ENCODE results near the gene RRP1B.

RRP1B gene

DNA sequence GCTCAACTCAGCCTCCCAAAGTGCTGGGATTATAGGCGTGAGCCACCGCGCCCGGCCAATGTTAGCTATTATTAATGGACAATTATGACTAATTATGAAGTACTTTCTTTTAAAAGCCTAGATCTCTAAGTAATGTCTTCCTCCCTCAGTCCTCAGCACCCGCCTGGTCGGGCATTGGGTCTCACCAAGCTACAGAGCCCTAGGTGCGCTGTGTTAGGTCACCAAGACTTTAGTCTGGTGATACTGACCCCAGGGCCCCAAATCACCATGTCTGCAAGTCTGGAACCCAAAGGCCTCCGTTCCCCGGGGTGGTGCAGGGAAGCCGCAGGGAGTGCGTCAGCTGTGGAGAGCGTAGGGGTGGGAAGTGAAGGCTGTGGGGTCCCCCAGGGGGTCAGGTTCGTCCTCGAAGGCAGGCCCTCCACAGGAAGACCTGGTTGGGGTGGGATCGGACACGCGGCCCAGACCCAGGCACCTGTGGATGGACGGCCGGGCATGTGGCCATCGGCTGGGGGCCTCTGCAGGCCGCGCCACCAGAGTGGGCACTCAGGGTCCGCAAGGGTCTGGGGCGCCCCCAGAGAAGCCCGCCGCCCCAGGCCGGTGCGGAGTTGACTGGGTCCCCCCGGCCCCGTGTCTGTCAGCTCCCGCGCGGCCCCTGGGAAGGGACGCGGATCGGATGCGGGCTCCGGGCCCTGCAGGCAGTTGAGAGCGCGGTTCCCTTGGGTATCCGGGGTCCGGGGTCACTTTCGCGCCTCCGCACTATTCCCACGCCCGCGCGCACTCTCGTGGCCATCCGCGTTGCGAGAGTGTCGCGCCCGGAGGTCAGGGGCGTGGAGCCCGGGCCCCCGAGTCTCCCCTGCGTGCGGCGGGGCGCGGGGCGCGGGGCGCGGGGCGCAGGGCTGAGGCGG lies 58.9 kb downstream of the RRP1B start:
- H3K4me3 ChIP-seq (ENCODE audit: low read depth, low read length) = peak overlapping the region; percentile 92
- TF ChIP-seq, protein P1, sequence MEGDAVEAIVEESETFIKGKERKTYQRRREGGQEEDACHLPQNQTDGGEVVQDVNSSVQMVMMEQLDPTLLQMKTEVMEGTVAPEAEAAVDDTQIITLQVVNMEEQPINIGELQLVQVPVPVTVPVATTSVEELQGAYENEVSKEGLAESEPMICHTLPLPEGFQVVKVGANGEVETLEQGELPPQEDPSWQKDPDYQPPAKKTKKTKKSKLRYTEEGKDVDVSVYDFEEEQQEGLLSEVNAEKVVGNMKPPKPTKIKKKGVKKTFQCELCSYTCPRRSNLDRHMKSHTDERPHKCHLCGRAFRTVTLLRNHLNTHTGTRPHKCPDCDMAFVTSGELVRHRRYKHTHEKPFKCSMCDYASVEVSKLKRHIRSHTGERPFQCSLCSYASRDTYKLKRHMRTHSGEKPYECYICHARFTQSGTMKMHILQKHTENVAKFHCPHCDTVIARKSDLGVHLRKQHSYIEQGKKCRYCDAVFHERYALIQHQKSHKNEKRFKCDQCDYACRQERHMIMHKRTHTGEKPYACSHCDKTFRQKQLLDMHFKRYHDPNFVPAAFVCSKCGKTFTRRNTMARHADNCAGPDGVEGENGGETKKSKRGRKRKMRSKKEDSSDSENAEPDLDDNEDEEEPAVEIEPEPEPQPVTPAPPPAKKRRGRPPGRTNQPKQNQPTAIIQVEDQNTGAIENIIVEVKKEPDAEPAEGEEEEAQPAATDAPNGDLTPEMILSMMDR (IDR thresholded peaks at IDR 0.05; ENCODE audit: control insufficient read depth, extremely low read depth, insufficient read depth) = no peak
- DNase-seq (ENCODE audit: low read depth) = no peak

DNA sequence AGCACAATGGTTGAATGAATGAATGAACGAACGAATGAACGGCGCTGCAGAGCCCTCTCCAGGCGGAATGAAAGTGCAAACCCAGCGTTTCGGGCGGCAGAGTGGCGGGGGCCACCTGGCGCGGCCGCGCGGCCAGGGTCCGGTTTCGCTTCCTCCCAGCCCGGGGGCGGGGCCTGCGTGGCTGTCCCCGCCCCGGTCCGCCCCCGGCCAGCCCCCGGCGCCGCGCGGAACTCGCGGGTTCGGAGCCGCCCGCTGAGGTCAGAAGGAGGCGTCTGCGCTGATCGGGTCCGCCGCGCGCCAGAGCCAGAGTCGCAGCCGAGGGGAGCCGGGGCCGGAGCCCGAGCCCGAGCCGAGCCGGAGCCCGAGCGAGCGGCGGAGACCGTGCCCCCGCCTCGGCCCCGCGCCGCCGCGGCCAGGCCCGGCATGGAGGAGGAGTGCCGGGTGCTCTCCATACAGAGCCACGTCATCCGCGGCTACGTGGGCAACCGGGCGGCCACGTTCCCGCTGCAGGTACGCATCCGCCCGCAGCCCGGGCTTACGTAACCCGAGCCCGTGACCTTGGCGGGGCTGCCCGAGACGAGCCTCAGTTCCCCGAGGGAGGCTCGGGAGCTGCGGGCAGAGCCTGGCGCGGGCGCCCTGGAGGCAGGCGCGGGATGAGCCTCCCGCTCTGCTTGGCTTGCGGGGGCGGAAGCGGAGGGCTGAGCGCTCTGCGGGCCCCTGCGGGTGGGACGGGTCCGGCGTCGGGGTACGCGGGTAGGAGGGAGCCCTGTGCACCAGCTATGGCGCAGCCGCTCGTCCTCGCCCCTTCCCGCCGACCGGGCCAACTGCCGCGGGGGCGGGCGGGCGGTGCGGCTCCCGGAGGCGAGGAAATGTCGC lies 59.8 kb downstream of the RRP1B start, which contains the start of gene PDXK:
Gene PDXK (plus strand): TSS at position 258 of the 876 bp plus-strand sequence. CDS start 166 bp downstream, at position 424.
- TF ChIP-seq, protein P1 (IDR thresholded peaks at IDR 0.05; ENCODE audit: control insufficient read depth, extremely low read depth, insufficient read depth) = 0 out of 2 replicates have a peak, but pooled peaks have one; percentile 15
- no peak for DNase-seq (ENCODE audit: low read depth)
- H3K4me3 ChIP-seq (ENCODE audit: low read depth, low read length) = peak within 1 kb of the TSS; percentile 92

GRCh38 chr21:43719748-43720538 lies 60.6 kb downstream of the RRP1B start:
- TF ChIP-seq, protein P1 (IDR thresholded peaks at IDR 0.05; ENCODE audit: control insufficient read depth, extremely low read depth, insufficient read depth) = no peak
- DNase-seq (ENCODE audit: low read depth) = no peak
- H3K4me3 ChIP-seq (ENCODE audit: low read depth, low read length) = peak overlapping the region; percentile 92

DNA sequence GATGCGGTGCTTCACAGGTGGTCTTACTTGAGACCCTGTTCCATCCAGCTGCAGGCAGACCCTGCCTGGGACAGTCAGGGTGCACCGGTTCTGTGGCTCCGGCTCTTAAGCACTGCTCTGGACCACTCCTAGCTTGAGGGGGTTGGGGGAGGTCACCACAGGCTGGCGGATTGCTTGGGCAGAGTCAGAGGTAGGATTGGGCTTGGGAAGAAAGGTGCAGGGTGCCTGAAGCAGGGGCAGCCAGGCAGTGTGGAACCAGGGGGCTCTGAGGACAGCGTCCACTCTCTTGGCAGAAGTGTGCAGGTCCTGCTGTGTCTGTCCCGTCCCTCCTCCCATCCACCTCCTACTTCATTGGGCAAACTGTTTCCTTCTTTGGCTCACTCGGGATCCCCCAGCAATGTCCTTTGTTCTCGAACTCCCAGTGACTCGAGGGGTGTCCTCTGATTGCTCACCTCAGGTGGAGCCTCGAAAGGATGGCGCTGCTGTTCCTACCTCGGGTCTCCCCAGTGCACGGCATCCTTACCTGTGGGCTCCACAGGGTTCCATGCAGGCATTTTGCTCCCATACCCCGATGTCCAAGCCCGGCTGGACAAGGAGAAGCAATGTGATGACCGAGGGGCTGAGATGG lies 61.3 kb downstream of the RRP1B start:
- H3K4me3 ChIP-seq (ENCODE audit: low read depth, low read length) = peak overlapping the region; percentile 92
- TF ChIP-seq, protein P1 (IDR thresholded peaks at IDR 0.05; ENCODE audit: control insufficient read depth, extremely low read depth, insufficient read depth) = no peak

DNA sequence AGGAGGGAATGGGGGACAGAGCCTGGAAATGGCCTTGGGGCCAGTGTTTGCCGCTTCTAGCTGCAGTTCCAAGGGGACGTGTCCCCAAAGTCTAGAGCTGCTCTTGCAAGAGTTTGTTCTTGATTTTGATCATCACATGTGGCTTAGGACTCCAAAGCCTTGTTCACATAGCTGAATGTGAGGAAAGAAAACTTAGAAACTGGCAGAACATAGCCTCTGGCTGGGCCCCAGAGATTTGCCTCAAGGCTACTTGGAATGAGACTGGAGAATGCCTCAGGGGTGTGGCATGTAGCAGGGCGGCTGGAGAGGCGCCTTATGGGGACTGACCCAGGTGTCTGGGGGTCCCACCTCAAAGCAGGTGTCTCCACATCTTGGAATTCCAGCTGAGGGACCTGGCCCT lies 61.8 kb downstream of the RRP1B start:
- TF ChIP-seq, protein P1 (IDR thresholded peaks at IDR 0.05; ENCODE audit: control insufficient read depth, extremely low read depth, insufficient read depth) = no peak
- peak overlapping the region; percentile 92 for H3K4me3 ChIP-seq (ENCODE audit: low read depth, low read length)
- DNase-seq (ENCODE audit: low read depth) = no peak

More for the DNA sequence above, 61.3 kb downstream of the RRP1B start:
- no peak for DNase-seq (ENCODE audit: low read depth)

DNA sequence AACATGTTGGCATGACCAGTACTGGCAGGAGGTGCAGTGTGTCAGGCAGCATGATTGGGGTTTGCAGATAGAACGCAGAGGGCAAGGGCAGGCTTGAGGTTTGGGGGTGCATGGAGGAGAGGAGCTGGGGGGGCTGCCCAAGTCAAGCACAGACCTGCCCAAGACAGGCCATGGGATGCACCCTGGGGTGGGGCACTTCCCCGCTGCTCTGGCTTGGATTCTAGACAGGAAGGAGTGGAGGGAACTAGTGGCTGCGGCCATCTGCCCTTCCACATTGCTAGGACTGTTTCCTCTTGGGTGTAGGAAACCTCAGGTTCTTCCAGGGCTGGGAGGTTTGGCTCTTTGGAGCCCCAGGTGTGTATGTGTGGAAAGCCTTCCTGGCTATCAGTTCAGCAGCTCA lies 62.6 kb downstream of the RRP1B start:
- TF ChIP-seq, protein P1 (IDR thresholded peaks at IDR 0.05; ENCODE audit: control insufficient read depth, extremely low read depth, insufficient read depth) = no peak
- no peak overlapping the region for H3K4me3 ChIP-seq (ENCODE audit: low read depth, low read length)
- DNase-seq (ENCODE audit: low read depth) = no peak
